ENCODE data around the gene TSPYL6.

DNA sequence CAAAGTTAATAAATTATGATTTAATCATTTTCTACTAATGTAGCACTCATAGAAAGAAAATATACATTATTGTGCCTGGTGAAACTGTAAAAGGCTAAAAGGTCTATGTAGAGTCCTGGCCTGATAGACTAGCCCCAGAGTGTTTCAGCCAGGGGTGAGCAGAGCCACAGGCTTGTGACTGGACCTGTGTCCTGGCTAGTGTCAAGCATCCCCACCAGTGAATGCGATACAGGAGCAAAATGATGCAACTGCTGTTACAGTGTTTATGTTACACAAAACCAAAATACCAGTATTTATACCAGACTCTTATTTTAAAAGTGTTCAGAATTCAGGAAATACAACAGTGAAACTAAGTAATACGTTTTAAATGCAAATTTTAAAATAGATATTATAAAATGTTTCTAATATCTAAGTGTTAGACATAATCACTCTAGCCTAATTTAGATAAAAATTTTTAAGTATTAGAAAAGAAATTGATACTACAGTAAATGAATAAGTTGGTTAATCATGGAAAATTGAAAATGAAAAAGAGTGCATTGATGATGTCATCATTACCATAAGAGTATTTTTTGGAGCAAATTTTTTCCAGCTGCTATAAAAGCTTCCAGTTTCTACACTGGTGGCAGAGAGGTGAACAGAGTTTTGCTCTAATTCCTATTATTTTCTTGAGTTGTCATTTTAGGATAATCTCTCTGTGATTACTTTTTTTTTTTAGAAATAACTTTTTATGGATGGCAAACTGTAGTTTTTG is 6.2 kb upstream of the TSPYL6 start:
- TF ChIP-seq, protein P1, sequence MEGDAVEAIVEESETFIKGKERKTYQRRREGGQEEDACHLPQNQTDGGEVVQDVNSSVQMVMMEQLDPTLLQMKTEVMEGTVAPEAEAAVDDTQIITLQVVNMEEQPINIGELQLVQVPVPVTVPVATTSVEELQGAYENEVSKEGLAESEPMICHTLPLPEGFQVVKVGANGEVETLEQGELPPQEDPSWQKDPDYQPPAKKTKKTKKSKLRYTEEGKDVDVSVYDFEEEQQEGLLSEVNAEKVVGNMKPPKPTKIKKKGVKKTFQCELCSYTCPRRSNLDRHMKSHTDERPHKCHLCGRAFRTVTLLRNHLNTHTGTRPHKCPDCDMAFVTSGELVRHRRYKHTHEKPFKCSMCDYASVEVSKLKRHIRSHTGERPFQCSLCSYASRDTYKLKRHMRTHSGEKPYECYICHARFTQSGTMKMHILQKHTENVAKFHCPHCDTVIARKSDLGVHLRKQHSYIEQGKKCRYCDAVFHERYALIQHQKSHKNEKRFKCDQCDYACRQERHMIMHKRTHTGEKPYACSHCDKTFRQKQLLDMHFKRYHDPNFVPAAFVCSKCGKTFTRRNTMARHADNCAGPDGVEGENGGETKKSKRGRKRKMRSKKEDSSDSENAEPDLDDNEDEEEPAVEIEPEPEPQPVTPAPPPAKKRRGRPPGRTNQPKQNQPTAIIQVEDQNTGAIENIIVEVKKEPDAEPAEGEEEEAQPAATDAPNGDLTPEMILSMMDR (IDR thresholded peaks at IDR 0.05): no peak
- TF ChIP-seq POLR2A (IDR thresholded peaks at IDR 0.05): no peak
